HPDE6-E6E7 (cell line): ENCODE data around the gene TRMT2A.
"Not testable (repeated sequence)": the region's sequence is repeated elsewhere in the genome, so short reads cannot be mapped to it uniquely, and the experiment has no call there.

ENCODE experiments used
- DNase-seq: peaks from one replicate; pipeline ENCODE4 v3.0.0; 2011; ENCODE audit warnings: missing footprints; ENCODE audit errors: extremely low spot score

Gene TRMT2A

GRCh38 chr22:20116951-20117632, at the start of gene TRMT2A:
Gene TRMT2A (minus strand): TSS chr22:20117226. CDS start chr22:20116906, 320 bp downstream.
- peak; percentile 95 for DNase-seq

GRCh38 chr22:20166703-20167102, 49.7 kb upstream of the TRMT2A start:
- no peak for DNase-seq

GRCh38 chr22:20165913-20166312, 48.9 kb upstream of the TRMT2A start:
- DNase-seq = no peak

- DNase-seq = no peak
Observed at GRCh38 chr22:20165421-20165820, 48.4 kb upstream of the TRMT2A start.

GRCh38 chr22:20164863-20165262, 47.8 kb upstream of the TRMT2A start:
- no peak for DNase-seq

DNA sequence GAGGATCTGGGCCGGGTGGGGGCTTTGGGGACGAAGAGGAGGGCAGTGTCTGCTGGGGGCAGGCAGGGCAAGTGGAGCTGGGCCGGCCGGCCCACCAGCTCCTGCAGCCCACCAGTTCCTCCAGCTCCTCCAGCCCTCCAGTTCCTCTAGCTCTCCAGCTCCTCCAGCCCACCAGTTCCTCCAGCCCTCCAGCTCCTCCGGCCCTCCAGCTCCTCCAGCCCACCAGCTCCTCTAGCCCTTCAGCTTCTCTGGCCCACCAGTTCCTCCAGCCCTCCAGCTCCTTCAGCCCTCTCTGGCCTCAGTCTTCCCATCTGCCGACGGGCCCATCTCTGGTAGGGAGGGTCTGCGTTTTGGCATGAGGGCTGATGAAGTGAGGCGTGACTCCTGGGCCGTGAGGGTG, 43.0 kb upstream of the TRMT2A start:
- no peak for DNase-seq

- DNase-seq = not testable (repeated sequence)
Observed at GRCh38 chr22:20159531-20159930, 42.5 kb upstream of the TRMT2A start.

DNA sequence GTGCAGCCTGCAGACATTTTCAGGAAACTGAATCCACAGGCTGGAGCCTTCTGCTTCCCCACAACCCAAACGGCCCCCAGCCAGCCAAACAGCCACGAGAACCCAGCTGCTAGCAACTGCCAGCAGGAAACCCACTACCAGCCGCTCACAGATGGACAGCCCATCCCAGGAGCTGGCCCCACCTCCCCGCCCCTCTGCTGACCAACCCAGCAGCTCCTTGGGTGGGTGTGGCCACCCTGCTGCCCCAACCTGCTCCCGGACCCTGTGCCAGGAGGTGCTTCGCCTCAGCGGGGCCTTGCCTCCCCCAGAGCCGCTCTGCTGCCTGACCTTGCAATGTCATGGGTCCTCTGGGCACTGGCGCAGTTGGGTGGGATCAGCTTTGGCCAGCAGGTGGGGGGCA, 42.0 kb upstream of the TRMT2A start:
- DNase-seq = no peak

DNA sequence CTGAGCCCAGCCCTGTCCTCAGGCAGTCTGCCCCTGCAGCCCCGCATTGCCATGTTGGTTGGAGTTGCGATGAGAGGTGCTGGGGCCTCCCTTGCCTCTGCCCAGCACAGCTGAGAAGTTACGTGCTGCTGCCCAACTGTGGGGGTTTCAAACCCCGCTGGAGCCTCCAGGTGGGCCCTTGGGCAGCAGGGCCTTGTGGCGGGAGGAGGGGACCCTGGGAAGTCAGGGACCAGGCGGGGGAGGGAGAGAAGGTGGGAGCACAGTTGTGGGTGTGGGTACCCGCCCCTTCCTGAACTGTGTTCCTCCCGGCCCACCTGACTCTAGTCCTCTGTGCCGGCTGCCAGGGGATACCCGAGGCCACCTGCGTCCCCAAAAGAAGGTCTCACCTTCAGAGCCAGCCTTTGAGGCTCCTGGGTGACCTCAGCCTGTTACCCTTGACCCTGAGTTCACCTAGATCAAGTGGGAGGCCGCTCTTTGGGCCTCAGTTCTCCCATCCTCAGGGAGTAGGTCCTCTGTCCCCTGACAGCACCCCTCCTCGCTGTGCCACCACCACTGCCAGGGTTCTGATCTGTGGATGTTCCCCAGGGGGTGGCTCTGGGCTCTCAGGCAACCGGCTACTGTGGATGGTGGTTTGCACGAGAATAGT, 41.5 kb upstream of the TRMT2A start:
- no peak for DNase-seq

GRCh38 chr22:20157430-20158183, 40.6 kb upstream of the TRMT2A start:
- no peak for DNase-seq

- peak; percentile 62 for DNase-seq
Observed at GRCh38 chr22:20156611-20157429, 39.8 kb upstream of the TRMT2A start.

- DNase-seq = no peak
Observed at GRCh38 chr22:20156042-20156389, 39.0 kb upstream of the TRMT2A start.

DNA sequence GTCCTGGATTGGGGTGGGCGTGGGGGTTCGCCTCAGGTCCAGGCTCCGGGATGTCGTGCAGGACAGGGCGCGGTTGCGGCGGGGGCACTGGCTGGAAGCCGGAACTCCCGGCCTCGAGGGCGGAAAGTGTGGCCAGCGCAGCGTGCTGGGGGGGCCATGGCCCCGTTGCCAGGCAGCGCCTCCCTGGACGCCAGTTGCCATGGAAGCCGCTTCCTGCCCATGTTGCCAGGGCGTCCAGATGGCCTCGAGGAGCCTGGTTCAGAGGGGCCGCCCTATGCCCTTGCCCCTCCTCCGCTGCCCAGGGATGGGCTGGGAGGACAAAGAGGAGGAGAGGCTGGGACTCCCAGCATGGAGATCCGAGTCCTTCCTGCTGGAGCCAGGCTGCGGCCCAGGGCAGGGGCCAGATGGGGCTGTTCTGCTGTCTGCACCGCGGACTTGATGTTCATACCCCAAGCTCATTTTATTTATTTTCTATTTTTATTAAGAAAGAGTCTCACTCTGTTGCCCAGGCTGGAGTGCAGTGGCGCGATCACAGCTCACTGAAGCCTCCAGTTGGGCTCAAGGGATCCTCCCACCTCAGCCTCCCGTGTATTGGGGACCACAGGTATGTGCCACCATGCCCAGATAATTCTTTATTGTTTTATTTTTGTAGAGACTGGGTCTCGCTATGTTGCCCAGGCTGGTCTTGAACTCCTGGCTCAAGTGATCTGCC, 38.5 kb upstream of the TRMT2A start:
- no peak for DNase-seq

DNA sequence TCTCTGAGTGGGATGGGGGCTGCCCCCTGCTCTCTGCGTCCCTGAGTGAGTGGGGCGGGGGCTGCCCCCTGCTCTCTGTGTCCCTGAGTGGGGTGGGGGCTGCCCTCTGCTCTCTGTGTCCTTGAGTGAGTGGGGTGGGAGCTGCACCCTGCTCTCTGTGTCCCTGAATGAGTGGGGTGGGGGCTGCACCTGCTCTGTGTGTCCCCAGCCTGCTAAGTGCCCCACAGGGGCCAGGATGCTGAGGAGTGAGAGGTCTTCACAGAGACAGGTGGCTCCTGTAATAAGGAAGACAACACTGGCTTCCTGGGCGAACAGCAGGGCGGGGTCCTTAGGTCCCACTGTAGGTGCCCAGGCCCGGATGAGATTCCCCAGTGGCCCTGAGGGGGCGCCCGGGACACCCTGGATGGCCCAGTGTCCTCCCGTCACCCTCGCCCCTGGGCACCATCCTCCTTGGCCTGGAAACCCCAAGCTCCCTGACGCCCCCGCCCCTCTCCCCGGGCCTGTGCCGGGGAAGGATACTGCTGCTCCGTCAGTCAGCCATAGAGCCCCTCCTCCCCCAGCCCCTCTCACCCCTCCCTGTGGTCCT, 37.7 kb upstream of the TRMT2A start:
- no peak for DNase-seq

GRCh38 chr22:20153945-20154344, 36.9 kb upstream of the TRMT2A start:
- no peak for DNase-seq

GRCh38 chr22:20152464-20152890, 35.5 kb upstream of the TRMT2A start:
- DNase-seq = no peak

DNA sequence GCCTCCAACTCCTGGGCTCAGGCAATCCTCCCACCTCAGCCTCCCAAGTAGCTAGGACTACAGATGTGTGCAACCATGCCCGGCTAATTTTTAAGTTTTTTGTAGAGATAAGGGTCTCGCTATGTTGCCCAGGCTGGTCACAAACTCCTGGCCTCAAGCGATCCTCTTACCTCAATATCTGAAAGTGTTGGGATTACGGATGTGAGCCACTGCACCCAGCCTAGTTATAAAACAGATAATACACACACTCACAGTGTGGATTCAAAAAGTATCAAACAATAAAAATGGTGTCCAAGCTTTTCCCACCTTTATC, 34.2 kb upstream of the TRMT2A start:
- no peak for DNase-seq

- no peak for DNase-seq
Observed at GRCh38 chr22:20150381-20151275, 33.6 kb upstream of the TRMT2A start, which contains the start of gene CCDC188. Gene CCDC188 (minus strand): TSS chr22:20151055. CDS start chr22:20150986, 69 bp downstream.

DNA sequence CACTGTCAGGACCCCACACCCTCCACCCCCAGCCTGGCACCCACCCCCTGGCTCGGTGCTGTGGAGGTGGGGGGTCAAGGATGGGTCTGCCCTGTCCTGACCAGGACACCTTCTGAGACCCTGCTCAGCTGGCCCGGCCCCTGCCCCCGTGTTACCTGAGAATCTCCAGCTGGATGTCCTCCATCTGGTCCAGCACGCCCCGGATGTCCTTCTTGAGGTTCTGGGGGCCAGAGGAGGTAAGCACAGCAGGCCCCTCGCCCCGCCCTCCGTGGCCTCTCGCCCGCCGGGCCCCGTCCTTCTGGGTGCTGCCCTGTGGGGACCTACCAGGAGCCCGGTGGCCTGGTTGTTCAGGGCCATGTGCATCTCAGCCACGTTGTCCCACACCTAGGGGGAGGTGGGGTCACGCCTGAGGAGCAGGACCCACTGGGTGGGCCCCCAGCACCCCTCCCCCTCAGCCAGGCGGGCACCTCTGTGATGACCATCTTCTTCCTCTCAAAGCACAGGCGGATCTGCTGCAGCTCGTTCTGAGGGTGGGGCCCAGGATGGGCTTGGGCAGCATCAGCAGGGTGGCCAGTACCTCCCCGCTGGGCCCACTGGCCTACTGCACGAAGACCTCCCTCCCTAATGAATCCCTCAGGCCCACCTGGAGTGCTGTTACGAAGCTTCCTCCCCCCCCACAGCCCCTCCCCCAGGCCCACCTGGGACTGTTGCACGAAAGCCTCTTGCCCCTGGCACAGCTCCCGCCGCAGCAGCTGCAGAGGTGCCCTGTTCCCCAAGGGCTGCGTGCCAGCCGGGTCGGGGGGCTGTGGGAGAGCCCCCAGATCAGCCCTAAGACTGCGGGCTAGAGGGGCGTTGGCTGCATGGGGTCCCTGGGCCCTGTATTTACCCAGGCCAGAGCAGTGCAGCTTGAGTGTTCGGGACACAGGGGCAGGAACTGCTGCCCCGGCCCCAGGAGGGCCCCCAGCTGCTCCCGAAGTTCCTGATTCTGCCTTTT, 32.5 kb upstream of the TRMT2A start:
- no peak for DNase-seq
